PFSK-1 (cell line): Measurements from ENCODE around the gene VAT1L.

Source experiments
- FOXP2 ChIP-seq: optimal IDR thresholded peaks from 2 replicates; pipeline ENCODE3; 2011; ENCODE audit warnings: borderline replicate concordance, control low read depth, inconsistent platforms; ENCODE audit not compliant: insufficient read depth; ENCODE audit errors: extremely low read length, extremely low read depth
- POLR2AphosphoS5 ChIP-seq: IDR thresholded peaks from 2 replicates; pipeline ENCODE4 v1.6.1; 2012; ENCODE audit warnings: low read depth, mild to moderate bottlenecking, control low read depth, low read length, moderate library complexity
- REST ChIP-seq, 2 experiments: IDR thresholded peaks; 2 replicates each; pipeline versions ENCODE4 v1.6.1 to v1.8.0; 2011 to 2012; ENCODE audit warnings: low read depth in 2 of 2, low read length in 2 of 2, control low read depth in 1 of 2, inconsistent platforms in 1 of 2, mild to moderate bottlenecking in 1 of 2, moderate library complexity in 1 of 2; ENCODE audit not compliant: insufficient read depth in 1 of 2
- SIN3A ChIP-seq: IDR thresholded peaks from 2 replicates; pipeline ENCODE4 v1.6.1; 2012; ENCODE audit warnings: mild to moderate bottlenecking, low read length, moderate library complexity, borderline replicate concordance; ENCODE audit not compliant: insufficient read depth
- TAF1 ChIP-seq: IDR thresholded peaks from 2 replicates; pipeline ENCODE4 v1.6.1; 2012; ENCODE audit warnings: low read length, control low read depth, borderline replicate concordance; ENCODE audit not compliant: insufficient read depth

VAT1L gene

DNA sequence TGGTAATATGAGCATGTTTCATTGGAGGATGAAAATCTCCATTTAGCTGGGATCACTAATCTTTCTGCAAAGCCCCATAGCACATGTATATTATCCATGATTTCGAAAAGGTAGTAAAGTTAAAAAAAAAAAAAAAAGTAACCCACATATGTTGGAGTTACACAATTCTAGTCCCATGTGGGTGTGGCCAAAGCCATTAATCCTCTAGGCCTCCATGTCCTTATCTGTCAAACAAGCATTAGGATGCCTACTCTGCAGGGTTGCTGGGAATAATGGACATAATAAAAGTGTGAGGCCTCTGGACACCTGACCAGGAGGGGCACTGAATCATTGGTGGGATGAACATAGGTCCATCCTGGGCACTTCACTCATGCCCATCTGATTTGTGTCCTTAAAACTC lies 29.2 kb upstream of the VAT1L start:
- TF ChIP-seq SIN3A = no peak
- TF ChIP-seq POLR2AphosphoS5 = no peak
- TF ChIP-seq REST (IDR thresholded peaks at IDR 0.05; ENCODE audit: insufficient read depth in 1 of 2, low read depth in 2 of 2, low read length in 2 of 2) = no peak

- no peak for TF ChIP-seq REST (IDR thresholded peaks at IDR 0.05; ENCODE audit: insufficient read depth in 1 of 2, low read depth in 2 of 2, low read length in 2 of 2)
- no peak for TF ChIP-seq SIN3A
- no peak for TF ChIP-seq FOXP2
- TF ChIP-seq POLR2AphosphoS5 = no peak
- no peak for TF ChIP-seq TAF1
Observed at GRCh38 chr16:77759821-77760220, 28.5 kb upstream of the VAT1L start.

- TF ChIP-seq SIN3A (no peak), FOXP2 (no peak), REST (IDR thresholded peaks at IDR 0.05; ENCODE audit: insufficient read depth in 1 of 2, low read depth in 2 of 2, low read length in 2 of 2) (no peak), POLR2AphosphoS5 (no peak), TAF1 (no peak)
Observed at GRCh38 chr16:77760800-77761199, 27.6 kb upstream of the VAT1L start.

- TF ChIP-seq REST (IDR thresholded peaks at IDR 0.05; ENCODE audit: insufficient read depth in 1 of 2, low read depth in 2 of 2, low read length in 2 of 2) = no peak
- TF ChIP-seq SIN3A = no peak
- no peak for TF ChIP-seq FOXP2
Observed at GRCh38 chr16:77761204-77761603, 27.2 kb upstream of the VAT1L start.

GRCh38 chr16:77762262-77762661 lies 26.1 kb upstream of the VAT1L start:
- TF ChIP-seq SIN3A (no peak), TAF1 (no peak), REST (IDR thresholded peaks at IDR 0.05; ENCODE audit: insufficient read depth in 1 of 2, low read depth in 2 of 2, low read length in 2 of 2) (no peak), FOXP2 (no peak), POLR2AphosphoS5 (no peak)
